ENCODE data around the gene LPIN3.

DNA sequence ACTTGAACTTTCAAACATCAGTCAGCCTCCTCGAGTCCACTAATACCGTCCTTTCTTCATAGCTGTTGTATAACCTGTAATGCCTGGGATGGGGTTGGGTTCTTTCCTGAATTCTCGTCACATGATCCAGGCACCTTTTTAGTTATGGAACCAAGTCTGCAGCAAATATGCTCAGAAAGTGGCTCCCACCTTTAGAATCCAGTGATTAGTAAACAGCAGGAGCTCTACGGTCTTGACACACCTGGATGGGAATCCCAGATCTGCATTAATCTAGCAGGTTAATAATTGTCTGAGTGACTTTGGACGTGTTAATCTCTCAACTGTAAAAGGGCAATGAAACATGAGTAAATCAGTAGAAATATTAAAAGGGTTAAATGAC, 22.4 kb upstream of the LPIN3 start:
- TF ChIP-seq, protein P1, sequence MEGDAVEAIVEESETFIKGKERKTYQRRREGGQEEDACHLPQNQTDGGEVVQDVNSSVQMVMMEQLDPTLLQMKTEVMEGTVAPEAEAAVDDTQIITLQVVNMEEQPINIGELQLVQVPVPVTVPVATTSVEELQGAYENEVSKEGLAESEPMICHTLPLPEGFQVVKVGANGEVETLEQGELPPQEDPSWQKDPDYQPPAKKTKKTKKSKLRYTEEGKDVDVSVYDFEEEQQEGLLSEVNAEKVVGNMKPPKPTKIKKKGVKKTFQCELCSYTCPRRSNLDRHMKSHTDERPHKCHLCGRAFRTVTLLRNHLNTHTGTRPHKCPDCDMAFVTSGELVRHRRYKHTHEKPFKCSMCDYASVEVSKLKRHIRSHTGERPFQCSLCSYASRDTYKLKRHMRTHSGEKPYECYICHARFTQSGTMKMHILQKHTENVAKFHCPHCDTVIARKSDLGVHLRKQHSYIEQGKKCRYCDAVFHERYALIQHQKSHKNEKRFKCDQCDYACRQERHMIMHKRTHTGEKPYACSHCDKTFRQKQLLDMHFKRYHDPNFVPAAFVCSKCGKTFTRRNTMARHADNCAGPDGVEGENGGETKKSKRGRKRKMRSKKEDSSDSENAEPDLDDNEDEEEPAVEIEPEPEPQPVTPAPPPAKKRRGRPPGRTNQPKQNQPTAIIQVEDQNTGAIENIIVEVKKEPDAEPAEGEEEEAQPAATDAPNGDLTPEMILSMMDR (conservative IDR thresholded peaks at IDR 0.05), result no peak
- TF ChIP-seq ZFX (IDR thresholded peaks at IDR 0.05), result no peak
